SK-N-SH treated with all-trans-retinoic acid at 6 μM for 48 hours (cell line): ENCODE data around the gene C12orf42.

Source experiments
- ATAC-seq: fragments of 200-7000 bp; cut with Tn5 transposase; 3 replicates; pipeline ENCODE4 v1.9.1; 2020; ENCODE audit warnings: mild to moderate bottlenecking, moderate library complexity
- BACH2 ChIP-seq: fragments of 250-450 bp; sonication (Bioruptor Pico); IDR thresholded peaks from 2 replicates; pipeline ENCODE4 v1.9.0; 2021; ENCODE audit warnings: mild to moderate bottlenecking, borderline replicate concordance
- CSDC2 ChIP-seq: fragments of 250-450 bp; sonication (Bioruptor Pico); IDR thresholded peaks from 2 replicates; pipeline ENCODE4 v1.5.0; 2020; ENCODE audit warnings: mild to moderate bottlenecking, moderate library complexity
- CSRNP3 ChIP-seq: fragments of 250-450 bp; sonication (Bioruptor Pico); IDR thresholded peaks from 2 replicates; pipeline ENCODE4 v1.5.1; 2021; ENCODE audit warnings: mild to moderate bottlenecking, moderate library complexity
- ESRRG ChIP-seq: fragments of 250-450 bp; sonication (Bioruptor Pico); IDR thresholded peaks from 2 replicates; pipeline ENCODE4 v1.6.1; 2021; ENCODE audit warnings: mild to moderate bottlenecking
- ISL1 ChIP-seq: fragments of 250-450 bp; sonication (Bioruptor Pico); IDR thresholded peaks from 2 replicates; pipeline ENCODE4 v2.1.2; 2022; ENCODE audit warnings: mild to moderate bottlenecking, moderate library complexity
- OSR1 ChIP-seq: fragments of 250-450 bp; sonication (Bioruptor Pico); IDR thresholded peaks from 2 replicates; pipeline ENCODE4 v1.8.0; 2022; ENCODE audit warnings: moderate library complexity, mild to moderate bottlenecking, inconsistent platforms
- PATZ1 ChIP-seq: fragments of 250-450 bp; sonication (Bioruptor Pico); IDR thresholded peaks from 2 replicates; pipeline ENCODE4 v1.8.0; 2020; ENCODE audit warnings: mild to moderate bottlenecking, moderate library complexity, borderline replicate concordance
- RARB ChIP-seq: fragments of 250-450 bp; sonication (Bioruptor Pico); IDR thresholded peaks from 2 replicates; pipeline ENCODE4 v1.8.0; 2021; ENCODE audit warnings: mild to moderate bottlenecking, moderate library complexity
- SNAI2 ChIP-seq: fragments of 250-450 bp; sonication (Bioruptor Pico); IDR thresholded peaks from 2 replicates; pipeline ENCODE4 v1.5.0; 2020; ENCODE audit warnings: mild to moderate bottlenecking, moderate library complexity
- TCF4 ChIP-seq: fragments of 250-450 bp; sonication (Bioruptor Pico); IDR thresholded peaks from 2 replicates; pipeline ENCODE4 v1.8.0; 2021; ENCODE audit warnings: mild to moderate bottlenecking, moderate library complexity, borderline replicate concordance
- TOX ChIP-seq: fragments of 250-450 bp; sonication (Bioruptor Pico); IDR thresholded peaks from 2 replicates; pipeline ENCODE4 v1.8.0; 2021; ENCODE audit warnings: mild to moderate bottlenecking, moderate library complexity, borderline replicate concordance
- ZC3H10 ChIP-seq: fragments of 250-450 bp; sonication (Bioruptor Pico); IDR thresholded peaks from 2 replicates; pipeline ENCODE4 v1.5.1; 2021; ENCODE audit warnings: mild to moderate bottlenecking, moderate library complexity
- ZFP3 ChIP-seq: fragments of 250-450 bp; sonication (Bioruptor Pico); IDR thresholded peaks from 2 replicates; pipeline ENCODE4 v1.5.0; 2020; ENCODE audit warnings: mild to moderate bottlenecking, moderate library complexity
- ZFP30 ChIP-seq: fragments of 450-650 bp; formaldehyde crosslinking; IDR thresholded peaks from 2 replicates; pipeline ENCODE4 v1.5.0; 2022; ENCODE audit warnings: mild to moderate bottlenecking, moderate library complexity
- ZNF565 ChIP-seq: fragments of 450-650 bp; formaldehyde crosslinking; conservative IDR thresholded peaks from 2 replicates; pipeline ENCODE4 v1.5.0; 2020; ENCODE audit warnings: low read depth, mild to moderate bottlenecking, moderate library complexity
- ZNF70 ChIP-seq: fragments of 450-650 bp; formaldehyde crosslinking; IDR thresholded peaks from 2 replicates; pipeline ENCODE4 v1.5.0; 2020; ENCODE audit warnings: mild to moderate bottlenecking, moderate library complexity
- ZNF8 ChIP-seq: fragments of 450-650 bp; formaldehyde crosslinking; IDR thresholded peaks from 2 replicates; pipeline ENCODE4 v1.5.0; 2020; ENCODE audit warnings: mild to moderate bottlenecking, moderate library complexity
- TF ChIP-seq, protein P1 (sequence below): fragments of 250-450 bp; sonication (Bioruptor Pico); IDR thresholded peaks from 2 replicates; pipeline ENCODE4 v1.5.1; 2020; ENCODE audit warnings: low read depth, mild to moderate bottlenecking, moderate library complexity
- TF ChIP-seq, protein P2 (sequence below): fragments of 250-450 bp; sonication (Bioruptor Pico); IDR thresholded peaks from 2 replicates; pipeline ENCODE4 v1.5.0; 2020; ENCODE audit warnings: mild to moderate bottlenecking, moderate library complexity
- TF ChIP-seq, protein P3 (sequence below): fragments of 250-450 bp; sonication (Bioruptor Pico); IDR thresholded peaks from 2 replicates; pipeline ENCODE4 v1.8.0; 2021; ENCODE audit warnings: low read depth, mild to moderate bottlenecking, moderate library complexity, borderline replicate concordance

C12orf42 gene

DNA sequence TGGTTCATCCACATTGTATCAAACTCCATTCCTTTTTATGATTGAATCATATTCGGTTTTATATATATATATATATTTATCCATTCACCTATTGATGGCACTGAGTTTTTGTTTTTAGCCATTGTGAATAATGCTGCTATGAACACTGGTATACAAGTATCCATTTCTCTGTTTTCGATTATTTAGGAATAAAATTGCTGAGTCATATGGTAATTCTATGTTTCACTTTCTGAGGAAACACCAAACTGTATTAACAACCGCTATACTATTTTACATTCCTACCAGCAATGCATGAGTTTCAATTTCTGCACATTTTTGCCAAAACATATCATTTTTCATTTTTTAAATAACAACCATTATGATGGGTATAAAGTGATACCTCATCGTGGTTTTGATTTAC, 104.7 kb downstream of the C12orf42 start (continued):
- TF ChIP-seq, protein P1, sequence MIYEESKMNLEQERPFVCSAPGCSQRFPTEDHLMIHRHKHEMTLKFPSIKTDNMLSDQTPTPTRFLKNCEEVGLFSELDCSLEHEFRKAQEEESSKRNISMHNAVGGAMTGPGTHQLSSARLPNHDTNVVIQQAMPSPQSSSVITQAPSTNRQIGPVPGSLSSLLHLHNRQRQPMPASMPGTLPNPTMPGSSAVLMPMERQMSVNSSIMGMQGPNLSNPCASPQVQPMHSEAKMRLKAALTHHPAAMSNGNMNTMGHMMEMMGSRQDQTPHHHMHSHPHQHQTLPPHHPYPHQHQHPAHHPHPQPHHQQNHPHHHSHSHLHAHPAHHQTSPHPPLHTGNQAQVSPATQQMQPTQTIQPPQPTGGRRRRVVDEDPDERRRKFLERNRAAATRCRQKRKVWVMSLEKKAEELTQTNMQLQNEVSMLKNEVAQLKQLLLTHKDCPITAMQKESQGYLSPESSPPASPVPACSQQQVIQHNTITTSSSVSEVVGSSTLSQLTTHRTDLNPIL (CRISPR knock-in tag), result no peak
- TF ChIP-seq ZNF8 (CRISPR knock-in tag), result no peak
- no peak for TF ChIP-seq ZFP30 (CRISPR knock-in tag)
- TF ChIP-seq ZNF70 (CRISPR knock-in tag), result no peak
- no peak for TF ChIP-seq RARB (CRISPR knock-in tag)

GRCh38 chr12:103387385-103387784, 108.4 kb downstream of the C12orf42 start:
- ATAC-seq, result no peak
- TF ChIP-seq TOX (CRISPR knock-in tag) (no peak), CSDC2 (CRISPR knock-in tag) (no peak), ZNF8 (CRISPR knock-in tag) (no peak), PATZ1 (CRISPR knock-in tag) (no peak), ZFP3 (CRISPR knock-in tag) (no peak), ISL1 (CRISPR knock-in tag) (no peak), ESRRG (CRISPR knock-in tag) (no peak), ZNF70 (CRISPR knock-in tag) (no peak), TCF4 (CRISPR knock-in tag) (no peak), CSRNP3 (CRISPR knock-in tag) (no peak), SNAI2 (CRISPR knock-in tag) (no peak), OSR1 (CRISPR knock-in tag) (no peak), RARB (CRISPR knock-in tag) (no peak), ZNF565 (CRISPR knock-in tag) (no peak), ZC3H10 (CRISPR knock-in tag) (no peak)
- TF ChIP-seq, protein P2, sequence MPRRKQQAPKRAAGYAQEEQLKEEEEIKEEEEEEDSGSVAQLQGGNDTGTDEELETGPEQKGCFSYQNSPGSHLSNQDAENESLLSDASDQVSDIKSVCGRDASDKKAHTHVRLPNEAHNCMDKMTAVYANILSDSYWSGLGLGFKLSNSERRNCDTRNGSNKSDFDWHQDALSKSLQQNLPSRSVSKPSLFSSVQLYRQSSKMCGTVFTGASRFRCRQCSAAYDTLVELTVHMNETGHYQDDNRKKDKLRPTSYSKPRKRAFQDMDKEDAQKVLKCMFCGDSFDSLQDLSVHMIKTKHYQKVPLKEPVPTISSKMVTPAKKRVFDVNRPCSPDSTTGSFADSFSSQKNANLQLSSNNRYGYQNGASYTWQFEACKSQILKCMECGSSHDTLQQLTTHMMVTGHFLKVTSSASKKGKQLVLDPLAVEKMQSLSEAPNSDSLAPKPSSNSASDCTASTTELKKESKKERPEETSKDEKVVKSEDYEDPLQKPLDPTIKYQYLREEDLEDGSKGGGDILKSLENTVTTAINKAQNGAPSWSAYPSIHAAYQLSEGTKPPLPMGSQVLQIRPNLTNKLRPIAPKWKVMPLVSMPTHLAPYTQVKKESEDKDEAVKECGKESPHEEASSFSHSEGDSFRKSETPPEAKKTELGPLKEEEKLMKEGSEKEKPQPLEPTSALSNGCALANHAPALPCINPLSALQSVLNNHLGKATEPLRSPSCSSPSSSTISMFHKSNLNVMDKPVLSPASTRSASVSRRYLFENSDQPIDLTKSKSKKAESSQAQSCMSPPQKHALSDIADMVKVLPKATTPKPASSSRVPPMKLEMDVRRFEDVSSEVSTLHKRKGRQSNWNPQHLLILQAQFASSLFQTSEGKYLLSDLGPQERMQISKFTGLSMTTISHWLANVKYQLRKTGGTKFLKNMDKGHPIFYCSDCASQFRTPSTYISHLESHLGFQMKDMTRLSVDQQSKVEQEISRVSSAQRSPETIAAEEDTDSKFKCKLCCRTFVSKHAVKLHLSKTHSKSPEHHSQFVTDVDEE, result no peak
- TF ChIP-seq, protein P3, sequence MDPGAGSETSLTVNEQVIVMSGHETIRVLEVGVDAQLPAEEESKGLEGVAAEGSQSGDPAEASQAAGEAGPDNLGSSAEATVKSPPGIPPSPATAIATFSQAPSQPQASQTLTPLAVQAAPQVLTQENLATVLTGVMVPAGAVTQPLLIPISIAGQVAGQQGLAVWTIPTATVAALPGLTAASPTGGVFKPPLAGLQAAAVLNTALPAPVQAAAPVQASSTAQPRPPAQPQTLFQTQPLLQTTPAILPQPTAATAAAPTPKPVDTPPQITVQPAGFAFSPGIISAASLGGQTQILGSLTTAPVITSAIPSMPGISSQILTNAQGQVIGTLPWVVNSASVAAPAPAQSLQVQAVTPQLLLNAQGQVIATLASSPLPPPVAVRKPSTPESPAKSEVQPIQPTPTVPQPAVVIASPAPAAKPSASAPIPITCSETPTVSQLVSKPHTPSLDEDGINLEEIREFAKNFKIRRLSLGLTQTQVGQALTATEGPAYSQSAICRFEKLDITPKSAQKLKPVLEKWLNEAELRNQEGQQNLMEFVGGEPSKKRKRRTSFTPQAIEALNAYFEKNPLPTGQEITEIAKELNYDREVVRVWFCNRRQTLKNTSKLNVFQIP (CRISPR knock-in tag), result no peak

- ATAC-seq, result no peak
- TF ChIP-seq RARB (CRISPR knock-in tag) (no peak), ZNF70 (CRISPR knock-in tag) (no peak), ZFP3 (CRISPR knock-in tag) (no peak), BACH2 (CRISPR knock-in tag) (no peak), ESRRG (CRISPR knock-in tag) (no peak), ISL1 (CRISPR knock-in tag) (no peak), ZNF565 (CRISPR knock-in tag) (no peak)
Observed at GRCh38 chr12:103386451-103386850, 109.3 kb downstream of the C12orf42 start.
